NT2/D1 (cell line): ENCODE results near the gene HBG2.

Source experiments
- SUZ12 ChIP-seq: IDR thresholded peaks from 2 replicates; pipeline ENCODE4 v1.6.1; 2011; ENCODE audit not compliant: insufficient read length, insufficient read depth; ENCODE audit errors: extremely low read depth
- YY1 ChIP-seq: IDR thresholded peaks from 2 replicates; pipeline ENCODE4 v1.6.1; 2011; ENCODE audit not compliant: insufficient read length, insufficient read depth
- ZNF274 ChIP-seq: IDR thresholded peaks from 2 replicates; pipeline ENCODE4 v1.6.1; 2011; ENCODE audit warnings: mild to moderate bottlenecking, low read depth, low read length

GRCh38 chr11:5242208-5242607, 12.4 kb downstream of the HBG2 start:
- TF ChIP-seq SUZ12 (no peak), ZNF274 (no peak), YY1 (no peak)
